Karpas-422 (cell line): ENCODE data around the gene PGAP6. TPM values are rescaled to one million over a fixed set of nuclear protein-coding genes. Genes with fewer than 3 reads are reported as not detected.

Experiments
- DNase-seq: peaks from one replicate; pipeline ENCODE4 v3.0.0-alpha.2; 2015
- H2AFZ ChIP-seq: fragments of 200-600 bp; sonication (generic); 2 replicates; pipeline ENCODE4 v1.6.1; 2014; ENCODE audit warnings: antibody characterized with exemption, low read length, mixed read lengths
- H3K27ac ChIP-seq: fragments of 200-600 bp; sonication (generic); 2 replicates; pipeline ENCODE4 v1.5.1; 2014; ENCODE audit warnings: mild to moderate bottlenecking, low read length, moderate library complexity
- H3K27me3 ChIP-seq: fragments of 200-600 bp; sonication (generic); 2 replicates; pipeline ENCODE4 v1.6.1; 2014; ENCODE audit warnings: low read length, mixed read lengths
- H3K36me3 ChIP-seq: fragments of 200-600 bp; sonication (generic); 2 replicates; pipeline ENCODE4 v1.6.1; 2014; ENCODE audit warnings: low read length, mixed read lengths; ENCODE audit not compliant: insufficient read depth
- H3K4me1 ChIP-seq: fragments of 200-600 bp; sonication (generic); 2 replicates; pipeline ENCODE4 v1.6.1; 2014; ENCODE audit warnings: mild to moderate bottlenecking, low read length, mixed read lengths
- H3K4me2 ChIP-seq: fragments of 200-600 bp; sonication (generic); 2 replicates; pipeline ENCODE4 v1.6.1; 2014; ENCODE audit warnings: low read length, low read depth, mild to moderate bottlenecking; ENCODE audit not compliant: poor library complexity, severe bottlenecking
- H3K4me3 ChIP-seq: fragments of 200-600 bp; sonication (generic); 2 replicates; pipeline ENCODE4 v1.5.1; 2014; ENCODE audit warnings: mild to moderate bottlenecking, antibody characterized with exemption, low read length, mixed read lengths
- H3K79me2 ChIP-seq: fragments of 200-600 bp; sonication (generic); 2 replicates; pipeline ENCODE4 v1.6.1; 2014; ENCODE audit warnings: mild to moderate bottlenecking, low read length, mixed read lengths
- H3K9ac ChIP-seq: fragments of 200-600 bp; sonication (generic); 2 replicates; pipeline ENCODE4 v1.6.0; 2014; ENCODE audit warnings: low read length
- H3K9me2 ChIP-seq: fragments of 200-600 bp; sonication (generic), shearing (Covaris generic); replicated peaks from 2 replicates; pipeline ENCODE4 v1.6.0; 2014; ENCODE audit warnings: mild to moderate bottlenecking, low read length, moderate library complexity; ENCODE audit not compliant: insufficient read depth
- H3K9me3 ChIP-seq: fragments of 300-700, 200-600 bp; sonication (generic); 2 replicates; pipeline ENCODE4 v1.6.1; 2014; ENCODE audit warnings: low read length, mixed read lengths
- H4K20me1 ChIP-seq: fragments of 200-600 bp; sonication (generic); 2 replicates; pipeline ENCODE4 v1.6.1; 2014; ENCODE audit warnings: mild to moderate bottlenecking, antibody characterized with exemption, low read length, low read depth; ENCODE audit not compliant: insufficient read depth
- total RNA-seq: library from RNA; depleted of rRNA; stranded (reverse); fragments of >200 nt; shearing (Covaris generic); gene quantifications from 2 replicates; pipeline ENCODE4 v1.2.3, GENCODE V29; 2014; ENCODE audit warnings: low replicate concordance

Gene PGAP6
- total RNA-seq, 1 experiment from 2014 or later = 58.1 TPM

GRCh38 chr16:397736-398332 is 16.1 kb upstream of the PGAP6 start:
- peak overlapping the region; percentile 41 for H3K4me2 ChIP-seq
- no peaks in the 10 kb centered on the region for H3K27me3 ChIP-seq
- H3K9me2 ChIP-seq = no peaks in the 10 kb centered on the region
- H4K20me1 ChIP-seq = 0 out of 2 replicates have a peak, but pooled peaks cover 7% of the 10 kb centered on the region
- no peaks in the 10 kb centered on the region for H3K79me2 ChIP-seq
- no peaks in the 10 kb centered on the region for H3K9me3 ChIP-seq
- no peaks in the 10 kb centered on the region for H3K36me3 ChIP-seq
- no peak overlapping the region for H2AFZ ChIP-seq
- H3K4me3 ChIP-seq = peak overlapping the region; percentile 41; the same call in 1 of the 2 replicates
- peaks cover 43% of the 10 kb centered on the region for H3K4me1 ChIP-seq
- peak; percentile 84 for DNase-seq
- H3K27ac ChIP-seq = peak overlapping the region; percentile 61
- peak overlapping the region; percentile 59 for H3K9ac ChIP-seq

- Histone ChIP-seq H4K20me1 (0 out of 2 replicates have a peak, but pooled peaks cover 7% of the 10 kb centered on the region), H3K9ac (peak within 1 kb of the TSS; percentile 80), H3K4me3 (peak within 1 kb of the TSS; percentile 66), H3K27ac (peak within 1 kb of the TSS; percentile 61), H3K36me3 (no peaks in the 10 kb centered on the region), H3K9me2 (no peaks in the 10 kb centered on the region), H3K79me2 (no peaks in the 10 kb centered on the region), H2AFZ (peak within 1 kb of the TSS; percentile 81; the same call in 1 of the 2 replicates), H3K4me1 (peaks cover 41% of the 10 kb centered on the region), H3K4me2 (peak within 1 kb of the TSS; percentile 61), H3K9me3 (no peaks in the 10 kb centered on the region; the same call in 1 of the 2 replicates), H3K27me3 (no peaks in the 10 kb centered on the region)
- DNase-seq = peak; percentile 71
These were observed 15.4 kb upstream of the PGAP6 start, which contains the start of gene NME4 for GRCh38 chr16:397135-397661. Gene NME4, plus strand, starts transcription at chr16:397199. Its CDS starts 24 bp downstream, at chr16:397223.

GRCh38 chr16:396605-397004 is 14.8 kb upstream of the PGAP6 start:
- Histone ChIP-seq H3K36me3 (no peaks in the 10 kb centered on the region), H4K20me1 (0 out of 2 replicates have a peak, but pooled peaks cover 7% of the 10 kb centered on the region), H3K9ac (peak overlapping the region; percentile 65), H3K4me3 (peak overlapping the region; percentile 58), H3K79me2 (no peaks in the 10 kb centered on the region), H3K4me1 (peaks cover 36% of the 10 kb centered on the region), H3K27me3 (no peaks in the 10 kb centered on the region), H2AFZ (peak overlapping the region; percentile 81; the same call in 1 of the 2 replicates), H3K4me2 (peak overlapping the region; percentile 54), H3K9me3 (peaks cover 3% of the 10 kb centered on the region; the same call in 1 of the 2 replicates), H3K9me2 (no peaks in the 10 kb centered on the region), H3K27ac (no peak overlapping the region)
- DNase-seq = peak; percentile 67

- H2AFZ ChIP-seq = no peak overlapping the region
- H3K9ac ChIP-seq = peak overlapping the region; percentile 65; the same call in 1 of the 2 replicates
- H3K4me1 ChIP-seq = peaks cover 36% of the 10 kb centered on the region
- no peaks in the 10 kb centered on the region for H3K27me3 ChIP-seq
- H3K4me2 ChIP-seq = no peak overlapping the region
- no peaks in the 10 kb centered on the region for H3K79me2 ChIP-seq
- H4K20me1 ChIP-seq = 0 out of 2 replicates have a peak, but pooled peaks cover 7% of the 10 kb centered on the region
- H3K36me3 ChIP-seq = no peaks in the 10 kb centered on the region
- DNase-seq = no peak
- H3K9me3 ChIP-seq = peaks cover 3% of the 10 kb centered on the region; the same call in 1 of the 2 replicates
- H3K4me3 ChIP-seq = 0 out of 2 replicates have a peak overlapping the region, but pooled peaks have one; percentile 58
- no peak overlapping the region for H3K27ac ChIP-seq
- H3K9me2 ChIP-seq = no peaks in the 10 kb centered on the region
These were observed 14.4 kb upstream of the PGAP6 start for GRCh38 chr16:396199-396598.

- H3K4me1 ChIP-seq = peaks cover 6% of the 10 kb centered on the region
- DNase-seq = no peak
- H3K9ac ChIP-seq = no peak overlapping the region
- H3K4me3 ChIP-seq = no peak overlapping the region
- peaks cover 3% of the 10 kb centered on the region; the same call in 1 of the 2 replicates for H3K9me3 ChIP-seq
- H3K9me2 ChIP-seq = no peaks in the 10 kb centered on the region
- H3K27me3 ChIP-seq = no peaks in the 10 kb centered on the region
- no peak overlapping the region for H3K27ac ChIP-seq
- H3K4me2 ChIP-seq = no peak overlapping the region
- H3K79me2 ChIP-seq = no peaks in the 10 kb centered on the region
- H3K36me3 ChIP-seq = no peaks in the 10 kb centered on the region
- no peaks in the 10 kb centered on the region for H4K20me1 ChIP-seq
- no peak overlapping the region for H2AFZ ChIP-seq
These were observed 10.8 kb upstream of the PGAP6 start for GRCh38 chr16:392450-393030.

GRCh38 chr16:391885-392335 is 10.1 kb upstream of the PGAP6 start:
- peak; percentile 93 for DNase-seq
- H4K20me1 ChIP-seq = no peaks in the 10 kb centered on the region
- peaks cover 3% of the 10 kb centered on the region; the same call in 1 of the 2 replicates for H3K9me3 ChIP-seq
- H3K79me2 ChIP-seq = no peaks in the 10 kb centered on the region
- no peak overlapping the region for H2AFZ ChIP-seq
- peaks cover 6% of the 10 kb centered on the region for H3K4me1 ChIP-seq
- H3K4me3 ChIP-seq = no peak overlapping the region
- no peak overlapping the region for H3K4me2 ChIP-seq
- H3K27me3 ChIP-seq = no peaks in the 10 kb centered on the region
- no peaks in the 10 kb centered on the region for H3K9me2 ChIP-seq
- no peak overlapping the region for H3K27ac ChIP-seq
- no peak overlapping the region for H3K9ac ChIP-seq
- H3K36me3 ChIP-seq = no peaks in the 10 kb centered on the region

GRCh38 chr16:389352-389751 is 7.6 kb upstream of the PGAP6 start:
- Histone ChIP-seq H3K9ac (no peak overlapping the region), H3K9me3 (peaks cover 3% of the 10 kb centered on the region; the same call in 1 of the 2 replicates)

More at GRCh38 chr16:389352-389751, 7.6 kb upstream of the PGAP6 start:
- no peak for DNase-seq
- Histone ChIP-seq H3K4me3 (no peak overlapping the region), H2AFZ (no peak overlapping the region), H3K9me2 (no peaks in the 10 kb centered on the region), H3K79me2 (no peaks in the 10 kb centered on the region), H4K20me1 (no peaks in the 10 kb centered on the region), H3K27me3 (no peaks in the 10 kb centered on the region), H3K27ac (no peak overlapping the region), H3K36me3 (no peaks in the 10 kb centered on the region), H3K4me1 (no peaks in the 10 kb centered on the region), H3K4me2 (no peak overlapping the region)
